H1 (cell line): ENCODE data around the gene SNAP47. TPM values are rescaled to one million over a fixed set of nuclear protein-coding genes. Genes with fewer than 3 reads are reported as not detected.

Source experiments
- CHD1 ChIP-seq: IDR thresholded peaks from 2 replicates; pipeline ENCODE4 v1.6.1; 2012; ENCODE audit warnings: low read depth, low read length, improper control_type of control experiment
- CHD7 ChIP-seq: fragments of 300-600 bp; sonication (generic); IDR thresholded peaks from 2 replicates; pipeline ENCODE4 v1.7.1; 2012; ENCODE audit warnings: low read length, moderate library complexity, mild to moderate bottlenecking, inconsistent platforms; ENCODE audit not compliant: insufficient replicate concordance
- EZH2 ChIP-seq: fragments of 200-600 bp; sonication (generic); IDR thresholded peaks from 2 replicates; pipeline ENCODE4 v1.7.1; 2012; ENCODE audit warnings: low read depth, mild to moderate bottlenecking, moderate library complexity, low read length, inconsistent platforms; ENCODE audit not compliant: severe bottlenecking
- JUND ChIP-seq: IDR thresholded peaks from 2 replicates; pipeline ENCODE4 v1.6.1; 2011; ENCODE audit warnings: mild to moderate bottlenecking, improper control_type of control experiment, low read length
- NRF1 ChIP-seq: IDR thresholded peaks from 2 replicates; pipeline ENCODE4 v1.6.1; 2011; ENCODE audit warnings: mild to moderate bottlenecking, low read depth, low read length, improper control_type of control experiment
- RFX5 ChIP-seq: IDR thresholded peaks from 2 replicates; pipeline ENCODE4 v1.6.1; 2011; ENCODE audit warnings: low read depth, low read length, improper control_type of control experiment, borderline replicate concordance
- TAF7 ChIP-seq: optimal IDR thresholded peaks from 2 replicates; pipeline ENCODE3; 2011; ENCODE audit warnings: low read depth, mild to moderate bottlenecking, inconsistent platforms, low read length, moderate library complexity, borderline replicate concordance
- polyA plus RNA-seq, 7 experiments: library from polyadenylated mRNA; depleted of rRNA in 3 of 7; stranded (reverse) in 5 of 7; unstranded in 2 of 7; fragments of >200 nt in 5 of 7; fragments of 200-250 nt in 2 of 7; gene quantifications; 1 replicate in 5 of 7; 2 replicates in 1 of 7; 4 replicates in 1 of 7; pipeline versions ENCODE4 v1.2.1 to v1.2.3, GENCODE V29; 2011 to 2013; ENCODE audit warnings: missing spikeins in 2 of 7, mixed read lengths in 2 of 7
- total RNA-seq: library from RNA; stranded (reverse); fragmentation: NEBNext Ultra II Directional; extraction: Animal tissue kit (Norgen Biotek cat#: 25700); gene quantifications from 2 replicates; pipeline ENCODE4 v1.2.1, GENCODE V29; 2021

SNAP47 gene
- total and polyA plus RNA-seq, 2 of the 8 experiments (the other 6 are each of a cell fraction or from before 2014, with no cell fraction given): 37.6 to 42.2 TPM

DNA sequence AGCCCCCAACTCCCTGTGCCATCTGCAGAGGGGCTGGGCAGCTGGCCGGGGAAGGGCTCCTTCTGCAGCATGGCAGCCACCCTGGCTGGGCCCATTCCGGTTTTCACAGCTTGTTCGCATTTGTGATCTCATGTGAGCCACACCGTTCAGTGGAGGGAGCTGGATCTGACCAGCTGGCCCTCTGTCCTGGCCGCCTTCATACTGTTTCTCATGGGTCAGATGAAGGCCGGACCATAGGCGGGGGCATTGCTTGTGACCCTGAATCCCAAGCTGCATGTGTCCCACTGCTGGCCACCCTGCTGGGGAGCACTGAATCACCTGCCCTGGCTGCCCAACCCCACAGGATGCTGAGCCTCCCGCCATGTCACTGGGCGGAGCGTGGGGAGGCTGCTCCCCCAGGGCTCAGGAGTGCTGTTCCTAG is 43.8 kb downstream of the SNAP47 start (continued):
- TF ChIP-seq CHD7 (no peak), JUND (no peak), EZH2 (no peak), RFX5 (no peak), CHD1 (no peak), TAF7 (no peak), NRF1 (no peak)
